GM18499 (cell line): ENCODE results near the gene BTBD19.
"Not testable (repeated sequence)": the region's sequence is repeated elsewhere in the genome, so short reads cannot be mapped to it uniquely, and the experiment has no call there.

Experiments
- ATAC-seq: cut with Tn5 transposase; IDR thresholded peaks from one replicate; pipeline ENCODE4 v1.9.1; 2021; ENCODE audit warnings: moderate number of reproducible peaks; ENCODE audit not compliant: insufficient read depth, unreplicated experiment

BTBD19 gene

DNA sequence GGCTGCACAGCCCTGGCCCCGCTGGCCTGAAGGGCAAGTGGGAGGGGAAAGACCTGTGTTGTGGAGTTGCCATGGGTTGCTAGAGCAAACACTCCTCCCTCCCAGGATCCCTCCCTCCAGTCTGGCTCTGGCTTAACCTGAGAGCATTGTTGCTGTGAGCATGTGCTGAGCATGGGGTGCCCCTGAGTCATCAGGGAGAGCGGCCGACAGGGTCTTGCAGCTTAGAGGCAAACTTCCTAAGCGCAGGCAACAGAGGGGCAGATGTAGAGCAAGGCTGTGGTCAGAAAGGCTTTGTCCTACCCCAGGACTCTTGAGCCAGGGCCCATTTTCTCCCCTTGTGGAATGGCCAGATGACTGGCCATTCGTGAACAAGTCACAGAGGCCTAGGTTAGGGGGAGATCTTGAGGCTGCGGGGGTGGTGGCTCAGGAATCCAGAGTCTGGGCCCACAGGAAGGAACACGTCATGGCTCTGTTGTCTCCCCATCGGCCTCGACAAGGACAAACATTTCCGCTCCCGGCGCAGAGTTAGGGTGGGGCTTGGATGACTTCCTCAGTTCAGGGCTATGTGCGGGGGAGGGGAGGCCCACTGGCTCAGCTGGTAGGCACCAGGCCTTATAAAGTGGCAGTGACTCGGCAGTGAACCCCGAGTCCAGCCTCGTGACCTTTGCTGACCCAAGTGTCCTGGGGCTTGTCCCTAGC is 810 bp upstream of the BTBD19 start:
- ATAC-seq: no peak

DNA sequence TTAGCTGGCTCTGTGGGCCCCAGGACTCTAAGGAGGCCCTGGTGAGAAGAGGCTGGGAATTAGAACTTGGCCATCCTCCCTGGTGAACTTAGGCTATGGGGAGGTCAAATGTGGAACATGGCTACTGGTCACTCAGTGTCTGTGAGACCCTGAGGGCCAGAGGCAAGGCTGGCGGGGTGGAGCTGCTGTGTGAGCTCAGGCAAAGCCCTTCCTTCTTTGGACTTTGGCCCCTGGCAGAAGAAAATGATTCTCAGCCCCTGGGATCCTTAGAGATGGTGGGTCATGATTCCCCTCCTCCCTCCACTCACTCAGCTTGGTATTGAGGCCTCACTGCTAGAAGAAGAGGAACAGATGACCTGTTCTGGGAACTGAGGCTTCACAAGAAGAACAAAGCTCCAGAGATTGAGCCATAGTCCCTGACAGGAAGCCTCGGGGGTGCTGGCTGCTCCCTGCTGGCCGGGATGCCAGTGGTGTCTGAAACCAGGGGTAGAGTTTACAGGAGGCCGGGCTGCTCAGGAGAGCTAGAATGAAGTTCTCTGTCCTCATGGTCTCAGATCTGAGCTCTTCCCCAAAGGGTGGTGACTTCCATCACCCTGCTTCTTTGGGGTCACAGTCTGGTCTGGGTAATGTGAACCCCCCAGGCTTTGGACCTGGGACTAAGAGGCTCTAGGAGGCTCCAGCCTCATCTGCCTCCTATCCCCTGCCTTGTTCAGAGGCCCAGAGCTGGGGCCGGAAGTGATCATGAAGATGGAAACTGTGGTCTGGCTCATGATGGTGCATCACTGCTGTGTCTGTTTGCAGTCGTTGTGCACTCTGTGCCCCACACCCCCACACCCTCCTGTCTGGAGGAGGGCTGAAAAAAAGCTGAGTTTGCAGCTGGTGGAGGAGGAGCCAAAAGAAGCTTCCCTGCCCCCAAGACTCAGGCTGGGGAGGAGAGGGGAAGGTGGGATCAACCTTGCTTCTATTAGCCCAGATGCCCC is 905 bp downstream of the BTBD19 start:
- ATAC-seq: peak; percentile 39

DNA sequence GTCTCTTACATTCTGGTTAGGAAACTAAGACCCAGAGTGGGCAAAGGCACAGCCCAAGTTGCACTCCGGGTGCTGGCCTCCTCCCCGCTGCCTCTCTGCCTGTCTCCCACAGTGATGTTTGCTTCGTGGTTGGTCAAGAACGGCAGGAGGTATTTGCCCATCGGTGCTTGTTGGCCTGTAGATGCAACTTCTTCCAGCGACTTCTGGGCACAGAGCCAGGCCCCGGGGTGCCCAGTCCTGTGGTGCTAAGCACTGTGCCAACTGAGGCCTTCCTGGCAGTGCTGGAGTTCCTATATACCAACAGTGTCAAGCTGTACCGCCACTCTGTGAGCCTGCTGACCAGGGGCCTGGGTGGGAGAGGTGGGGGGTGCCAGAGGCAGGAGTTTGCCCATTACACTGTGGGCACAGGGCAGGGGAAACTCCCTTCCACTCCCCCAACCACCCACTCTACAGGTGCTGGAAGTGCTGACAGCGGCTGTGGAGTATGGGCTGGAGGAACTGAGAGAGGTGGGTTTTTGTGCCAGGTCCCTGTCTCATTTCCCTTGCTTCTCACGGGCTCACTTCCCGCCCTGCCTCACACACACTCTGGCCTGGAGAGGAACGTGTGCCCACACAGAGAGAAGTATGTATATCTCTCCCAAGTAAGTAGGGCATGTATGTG is 1.9 kb downstream of the BTBD19 start:
- no peak for ATAC-seq

DNA sequence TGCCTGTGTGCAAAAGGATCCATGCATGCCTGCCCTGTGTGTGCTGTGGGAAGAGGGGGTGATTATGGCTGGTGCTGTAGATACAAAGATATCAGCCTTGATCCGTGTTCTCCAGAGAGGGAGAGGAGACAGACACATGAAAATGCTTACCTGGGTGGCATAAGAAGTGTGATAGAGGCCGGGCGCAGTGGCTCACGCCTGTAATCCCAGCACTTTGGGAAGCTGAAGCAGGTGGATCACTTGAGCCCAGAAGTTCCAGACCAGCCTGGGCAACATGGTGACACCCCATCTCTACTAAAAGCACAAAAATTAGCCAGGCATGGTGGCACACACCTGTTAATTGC is 2.4 kb downstream of the BTBD19 start:
- ATAC-seq: not testable (repeated sequence)

DNA sequence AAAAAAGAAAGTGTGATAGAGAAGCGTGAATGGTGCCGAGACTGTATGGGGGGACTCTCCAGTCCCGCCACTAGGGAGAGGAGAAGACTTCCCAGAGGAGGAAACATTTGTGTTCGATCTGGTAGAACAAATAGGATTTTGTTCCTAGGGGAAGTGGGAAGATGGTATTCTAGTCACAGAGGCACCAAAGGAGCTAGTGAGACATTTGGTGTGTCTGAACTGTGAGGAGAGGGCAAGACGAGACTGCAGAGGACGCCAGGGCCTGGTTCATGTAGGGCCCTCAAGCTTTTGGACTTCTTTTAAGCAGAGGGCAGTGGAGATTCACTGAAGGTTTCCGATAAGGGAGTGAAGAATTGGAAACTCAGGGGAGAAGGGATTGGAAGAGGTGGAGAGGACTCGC is 2.9 kb downstream of the BTBD19 start:
- no peak for ATAC-seq

DNA sequence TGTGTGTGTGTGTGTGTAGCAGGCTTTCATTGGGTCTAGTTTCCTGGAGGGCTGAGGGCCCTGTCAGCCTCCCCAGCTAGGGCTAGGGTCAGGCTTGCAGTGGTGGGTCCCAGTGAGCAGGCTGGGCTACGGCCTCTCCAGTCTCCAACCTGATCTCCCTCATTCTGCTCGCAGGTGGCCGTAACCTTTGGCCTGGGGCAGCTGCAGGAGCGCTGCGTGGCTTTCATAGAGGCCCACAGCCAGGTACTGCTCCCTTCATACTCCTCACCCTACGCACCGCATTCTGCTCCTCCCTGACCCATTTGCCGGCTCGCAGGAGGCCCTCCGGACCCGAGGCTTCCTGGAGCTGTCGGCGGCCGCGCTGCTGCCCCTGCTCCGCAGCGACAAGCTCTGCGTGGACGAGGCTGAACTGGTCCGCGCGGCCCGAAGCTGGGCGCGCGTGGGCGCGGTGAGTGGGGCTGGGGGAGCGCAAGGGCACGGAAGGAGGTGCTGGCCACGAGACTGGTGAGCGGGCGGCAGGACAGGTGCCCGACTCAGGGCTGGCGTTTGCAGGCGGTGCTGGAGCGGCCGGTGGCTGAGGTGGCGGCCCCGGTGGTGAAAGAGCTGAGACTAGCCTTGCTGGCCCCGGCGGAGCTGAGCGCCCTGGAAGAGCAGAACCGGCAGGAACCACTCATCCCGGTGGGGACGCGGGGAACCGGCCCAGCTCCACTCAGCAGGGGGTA is 4.7 kb downstream of the BTBD19 start:
- no peak for ATAC-seq

DNA sequence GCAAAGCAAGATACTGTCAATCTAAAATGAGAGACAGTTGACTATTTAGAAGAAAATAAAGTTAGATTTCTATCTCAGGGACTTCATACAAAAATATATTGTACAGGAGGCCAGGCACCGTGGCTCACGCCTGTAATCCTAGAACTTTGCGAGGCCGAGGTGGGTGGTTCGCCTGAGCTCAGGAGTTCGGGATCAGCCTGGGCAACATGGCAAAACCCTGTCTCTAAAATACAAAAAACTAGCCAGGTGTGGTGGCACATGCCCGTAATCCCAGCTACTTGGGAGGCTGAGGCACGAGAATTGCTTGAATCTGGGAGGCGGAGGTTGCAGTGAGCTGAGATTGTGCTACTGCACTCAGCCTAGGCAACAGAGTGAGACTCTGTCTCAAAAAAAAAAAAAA is 7.6 kb downstream of the BTBD19 start:
- not testable (repeated sequence) for ATAC-seq

DNA sequence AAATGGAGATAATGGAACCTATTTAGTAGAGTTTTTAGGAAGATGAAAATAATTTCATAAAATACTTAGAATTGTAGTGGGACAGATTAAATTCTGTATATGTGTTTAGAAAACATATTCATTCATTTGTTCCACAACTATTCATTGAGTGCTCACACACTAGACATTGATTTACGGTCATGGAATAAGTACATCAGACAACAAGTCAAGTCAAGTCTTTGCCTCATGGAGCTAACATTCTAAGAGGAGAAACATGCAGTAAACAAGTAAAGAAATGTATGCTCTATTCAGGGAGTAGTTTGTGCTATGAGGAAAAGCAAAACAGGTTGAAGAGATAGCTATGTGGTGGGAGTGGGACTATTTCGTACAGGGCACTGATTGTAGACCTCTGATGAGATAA is 9.0 kb downstream of the BTBD19 start:
- ATAC-seq: no peak

DNA sequence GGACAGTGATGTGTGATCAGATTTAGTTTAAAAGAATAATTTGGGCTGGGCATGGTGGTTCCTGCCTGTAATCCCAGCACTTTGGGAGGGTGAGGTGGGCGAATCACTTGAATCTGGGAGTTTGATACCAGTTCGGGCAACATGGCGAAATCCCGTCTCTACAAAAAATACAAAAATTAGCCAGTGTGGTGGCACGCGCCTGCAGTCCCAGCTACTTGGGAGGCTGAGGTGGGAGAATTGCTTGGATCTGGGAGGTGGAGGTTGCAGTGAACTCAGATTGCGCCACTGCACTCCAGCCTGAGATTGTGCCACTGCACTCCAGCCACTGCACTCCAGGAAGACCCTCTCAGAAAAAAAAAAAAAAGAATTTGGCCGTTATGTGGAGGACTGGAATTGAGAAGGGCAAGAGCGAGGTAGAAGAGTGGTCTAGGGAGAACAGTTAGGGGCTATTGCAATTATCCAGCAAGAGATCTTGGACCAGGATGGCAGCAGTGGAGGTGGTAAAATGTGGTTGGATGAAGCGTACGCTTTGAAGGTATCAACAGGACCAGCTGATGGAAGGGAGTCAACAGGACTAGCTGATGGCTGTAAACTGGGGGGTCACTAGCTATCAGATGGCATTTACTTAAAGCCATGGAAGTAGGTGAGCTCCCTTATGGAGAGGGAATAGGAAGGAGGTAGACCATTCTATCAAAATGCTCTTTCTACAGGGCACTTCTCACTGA is 9.6 kb downstream of the BTBD19 start:
- no peak for ATAC-seq

DNA sequence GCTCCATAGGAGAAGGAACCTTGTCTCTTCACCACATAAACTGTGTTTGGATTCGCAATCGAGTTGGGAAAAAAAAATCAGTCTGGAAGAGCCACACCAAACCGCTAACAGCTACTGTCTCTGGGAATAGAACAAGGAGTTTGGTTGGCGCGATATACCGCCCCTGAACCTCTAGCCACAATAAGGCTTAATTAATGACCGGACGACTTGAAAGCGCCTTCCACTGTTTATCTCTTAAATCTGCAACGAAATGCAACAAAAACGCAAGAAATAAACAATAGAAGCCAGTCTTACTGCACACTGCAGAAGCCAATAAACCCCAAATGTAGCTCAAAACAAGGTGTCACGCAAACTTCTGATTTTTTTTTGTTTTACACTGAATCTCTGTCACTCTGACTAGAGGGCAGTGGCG is 10.9 kb downstream of the BTBD19 start:
- peak; percentile 36 for ATAC-seq

DNA sequence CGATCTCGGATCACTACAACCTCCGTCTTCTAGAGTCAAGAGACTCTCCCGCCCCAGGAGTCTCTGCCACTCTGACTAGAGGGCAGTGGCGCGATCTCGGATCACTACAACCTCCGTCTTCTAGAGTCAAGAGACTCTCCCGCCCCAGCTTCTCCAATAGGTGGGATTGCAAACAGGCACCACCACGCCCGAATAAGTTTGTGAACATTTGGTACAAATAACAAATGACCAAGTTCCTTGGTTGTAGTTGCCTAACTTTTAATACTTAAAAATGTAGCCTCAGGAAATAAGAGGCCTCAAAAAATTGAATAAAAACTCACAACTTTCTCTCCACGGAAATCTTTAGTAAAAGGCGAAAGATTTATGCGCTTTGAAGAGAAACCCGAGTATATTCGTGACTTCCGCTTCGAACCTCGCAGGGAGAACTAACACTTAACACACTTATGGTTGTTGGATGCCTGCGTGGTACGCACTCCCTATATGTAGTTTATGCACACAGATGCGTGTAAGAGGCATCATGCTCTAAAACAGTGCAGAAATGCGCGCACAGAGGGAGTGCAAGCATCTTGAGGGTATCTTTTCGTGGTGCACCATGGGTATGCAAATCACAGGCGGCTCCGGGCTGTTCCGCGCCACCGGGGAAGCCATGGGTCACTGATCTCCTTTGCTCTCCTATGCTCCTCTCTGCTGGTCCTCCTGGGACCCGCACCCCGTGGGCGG is 11.4 kb downstream of the BTBD19 start:
- ATAC-seq: peak; percentile 50

DNA sequence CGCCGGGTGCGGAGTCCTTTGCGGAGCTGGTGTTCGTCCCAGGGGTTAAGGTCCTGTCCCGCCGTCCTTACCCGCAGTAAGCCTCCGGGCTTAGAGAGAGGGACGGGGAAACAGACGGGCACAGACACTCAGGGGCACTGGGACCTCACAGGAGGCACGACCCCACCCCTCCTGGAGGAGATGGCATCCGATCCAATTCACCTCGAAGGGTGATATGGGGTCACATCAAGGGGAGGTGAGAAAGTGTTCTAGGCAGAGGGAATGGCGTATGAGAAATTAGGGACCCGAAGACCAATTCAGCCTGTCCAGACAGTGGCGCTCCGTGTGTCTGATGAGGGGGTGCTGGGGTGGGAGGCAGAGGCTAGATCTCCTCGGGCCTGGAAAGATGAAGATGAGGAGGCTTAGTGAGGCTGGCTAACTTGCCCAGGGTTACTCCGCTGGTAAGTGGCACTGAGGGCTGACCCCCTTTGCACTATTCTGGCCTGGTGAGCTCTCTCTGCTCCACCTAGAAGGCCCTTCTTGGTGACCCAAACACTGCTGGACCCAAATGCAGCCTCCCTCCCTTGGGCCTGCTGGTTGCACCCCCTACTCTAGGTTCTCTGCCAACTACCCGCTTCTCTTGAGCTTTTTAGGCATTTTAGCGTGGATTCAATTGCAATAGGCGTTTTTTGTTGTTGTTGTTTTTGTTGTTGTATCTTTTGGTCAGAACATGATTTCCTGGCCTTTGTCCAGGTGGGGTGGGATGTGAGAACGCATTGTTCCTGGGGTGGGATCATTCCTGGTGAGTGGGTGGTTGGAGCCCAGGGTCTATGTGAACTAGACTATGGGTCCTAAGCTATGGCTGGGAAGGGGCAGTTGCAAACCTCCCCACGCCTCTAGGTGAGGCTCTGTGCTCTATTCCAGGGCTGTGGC is 12.3 kb downstream of the BTBD19 start:
- no peak for ATAC-seq

DNA sequence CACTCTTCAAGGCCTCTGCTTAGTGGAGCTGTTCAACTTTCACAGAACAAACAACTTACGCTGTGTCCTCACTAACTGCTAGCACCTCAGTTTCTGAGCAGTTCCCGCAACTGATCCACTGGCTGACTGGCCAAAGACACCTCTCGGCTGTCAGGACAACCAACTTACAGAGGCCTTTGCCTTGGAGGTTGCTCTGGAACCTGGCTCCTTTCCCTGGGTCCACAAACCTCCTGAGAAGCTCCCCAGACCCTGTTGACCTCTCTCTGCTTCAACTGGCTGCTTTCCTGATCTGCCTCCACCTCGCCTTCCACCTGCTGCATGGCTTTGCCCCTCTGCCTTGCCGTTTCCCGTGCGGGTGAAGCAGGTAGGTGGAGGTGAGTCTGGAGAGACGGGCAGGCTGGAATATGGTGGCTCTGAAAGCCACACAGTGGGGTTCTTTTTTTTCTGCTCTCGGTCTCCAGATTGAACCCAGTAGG is 13.0 kb downstream of the BTBD19 start:
- ATAC-seq: no peak

DNA sequence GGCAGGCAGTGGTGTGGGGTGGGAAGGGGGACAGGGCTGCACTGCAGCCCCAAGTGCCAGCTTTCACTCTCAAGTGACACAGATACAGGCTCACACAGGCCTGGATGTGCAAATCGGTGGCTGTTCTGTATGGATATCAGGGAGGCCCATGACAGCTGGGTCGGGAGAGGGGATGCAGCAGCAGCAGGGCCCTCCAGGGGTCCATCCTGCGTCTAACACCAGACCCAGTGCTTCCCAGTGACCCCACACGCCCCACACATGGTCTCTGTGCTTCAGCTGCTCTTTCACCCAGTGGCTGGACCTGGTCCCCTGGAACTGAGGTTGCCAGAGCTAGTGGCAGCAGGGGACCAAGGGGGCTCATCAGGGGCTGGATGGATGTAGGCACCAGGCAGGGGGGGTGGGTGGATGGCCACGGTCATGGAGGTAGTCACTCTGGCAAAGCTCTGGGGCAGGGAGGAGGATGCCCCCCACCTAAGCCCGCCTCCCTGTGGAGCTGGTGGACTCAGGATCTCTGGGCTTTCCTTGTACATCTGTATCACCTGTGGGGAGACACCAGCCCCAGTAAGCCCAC is 13.9 kb downstream of the BTBD19 start:
- ATAC-seq: no peak

DNA sequence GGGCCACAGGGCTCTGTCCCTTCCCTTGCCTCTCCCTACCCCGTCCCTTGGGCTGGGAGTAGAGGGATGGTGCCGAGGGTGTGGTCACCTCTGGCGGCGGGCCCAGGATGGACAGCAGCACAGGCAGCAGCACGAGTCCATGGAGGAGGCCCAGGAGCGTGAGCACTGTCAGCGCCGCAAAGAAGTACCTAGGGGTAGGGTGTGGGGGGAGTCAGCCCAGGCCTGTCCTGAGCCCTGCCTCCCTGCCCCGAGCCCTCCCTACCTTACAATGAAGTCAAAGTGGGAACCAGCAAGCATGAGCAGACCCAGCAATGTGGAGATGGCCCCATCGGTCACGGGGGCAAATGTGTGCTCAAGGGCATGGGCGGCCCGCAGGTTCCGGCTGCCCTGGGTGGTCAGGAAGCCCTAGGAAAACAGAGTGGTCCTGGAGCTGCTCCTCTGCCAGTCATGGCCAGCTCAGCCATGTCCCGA is 14.7 kb downstream of the BTBD19 start:
- no peak for ATAC-seq

DNA sequence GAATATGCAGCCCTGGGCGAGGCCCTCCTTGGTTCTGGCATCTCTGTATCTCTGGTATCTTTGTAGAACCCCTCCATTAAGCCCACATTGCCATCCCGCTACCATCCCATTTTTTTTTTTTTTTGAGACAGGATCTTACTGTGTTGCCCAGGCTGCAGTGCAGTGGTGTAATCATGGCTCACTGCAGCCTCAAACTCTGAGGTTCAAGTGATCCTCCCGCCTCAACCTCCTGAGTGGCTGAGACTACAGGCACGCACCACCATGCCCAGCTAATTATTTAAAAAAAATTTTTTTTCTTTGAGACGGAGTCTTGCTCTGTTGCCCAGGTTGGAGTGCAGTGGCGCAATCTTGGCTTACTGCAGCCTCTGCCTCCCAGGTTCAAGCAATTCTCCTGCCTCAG is 16.1 kb downstream of the BTBD19 start:
- not testable (repeated sequence) for ATAC-seq

DNA sequence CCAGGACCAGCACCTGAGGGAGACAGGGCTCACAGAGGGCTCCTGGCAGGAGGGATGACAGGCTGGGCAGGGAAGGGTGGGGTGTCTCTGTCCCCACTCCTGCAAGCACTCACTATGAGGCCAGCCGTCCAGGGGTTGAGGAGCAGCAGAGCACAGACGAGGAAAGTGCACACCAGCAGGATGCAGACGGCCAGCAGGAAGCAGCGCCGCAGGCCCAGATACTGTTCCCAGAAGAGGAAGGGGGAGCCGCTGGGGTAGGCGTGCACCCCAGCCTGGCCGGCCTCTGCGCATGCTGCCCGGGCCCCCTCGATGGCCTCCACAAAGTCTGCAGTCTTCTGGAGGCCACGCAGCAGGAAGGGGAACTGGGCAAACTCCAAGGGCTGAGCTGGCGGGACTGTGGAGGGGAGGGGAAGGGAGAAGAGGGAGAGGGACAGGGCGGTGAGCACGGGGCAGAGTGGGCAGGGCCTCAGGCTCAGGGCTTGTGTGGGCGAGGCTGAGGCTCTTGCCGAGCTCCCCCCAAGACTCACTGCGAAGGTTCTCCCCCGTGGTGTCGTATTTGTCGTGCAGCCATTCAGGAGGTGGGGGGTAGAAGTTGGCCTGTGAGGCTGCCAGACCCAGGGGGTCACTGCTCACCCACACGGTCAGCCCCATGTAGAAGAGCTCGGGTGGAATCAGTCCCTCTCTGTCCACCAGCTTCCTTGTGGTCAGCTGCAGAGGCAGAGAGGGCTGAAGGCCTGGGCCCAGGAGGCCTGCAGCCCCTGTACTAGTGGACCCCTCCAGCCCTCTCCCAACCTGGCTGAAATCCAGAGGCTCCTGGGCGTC is 18.3 kb downstream of the BTBD19 start:
- ATAC-seq: no peak
